GM19193 (cell line): ENCODE measurements around the gene IRX4.

ENCODE experiments used
- POLR2A ChIP-seq: IDR thresholded peaks from 4 replicates; pipeline ENCODE4 v1.6.1; 2011; ENCODE audit not compliant: insufficient read depth, insufficient read length; ENCODE audit errors: extremely low read depth

Gene IRX4

GRCh38 chr5:1888541-1889251 lies 6.0 kb upstream of the IRX4 start:
- TF ChIP-seq POLR2A = no peak

- TF ChIP-seq POLR2A = no peak
Observed at GRCh38 chr5:1887588-1888360, 5.0 kb upstream of the IRX4 start.

- TF ChIP-seq POLR2A = no peak
Observed at GRCh38 chr5:1886846-1887587, 4.3 kb upstream of the IRX4 start.

- no peak for TF ChIP-seq POLR2A
Observed at GRCh38 chr5:1885868-1886845, 3.4 kb upstream of the IRX4 start.

- no peak for TF ChIP-seq POLR2A
Observed at GRCh38 chr5:1885404-1885755, 2.7 kb upstream of the IRX4 start.

GRCh38 chr5:1884678-1885403 lies 2.1 kb upstream of the IRX4 start:
- TF ChIP-seq POLR2A = no peak

GRCh38 chr5:1883925-1884677 lies 1.4 kb upstream of the IRX4 start:
- TF ChIP-seq POLR2A = no peak

GRCh38 chr5:1883120-1883924 lies 597 bp upstream of the IRX4 start:
- TF ChIP-seq POLR2A = no peak

- TF ChIP-seq POLR2A = no peak
Observed at GRCh38 chr5:1881731-1882336, 891 bp downstream of the IRX4 start.

- TF ChIP-seq POLR2A = no peak
Observed at GRCh38 chr5:1881098-1881572, 1.6 kb downstream of the IRX4 start.

- no peak for TF ChIP-seq POLR2A
Observed at GRCh38 chr5:1880377-1881025, 2.2 kb downstream of the IRX4 start.
